ENCODE results near the gene SLC8A1. TPM values are rescaled to one million over a fixed set of nuclear protein-coding genes. Genes with fewer than 3 reads are reported as not detected.
"Not testable (repeated sequence)": the region's sequence is repeated elsewhere in the genome, so short reads cannot be mapped to it uniquely, and the experiment has no call there.

SLC8A1 gene
- polyA plus RNA-seq, 12 donors: 4.4 to 12.4 (median 8.5) TPM; not detected in 1

DNA sequence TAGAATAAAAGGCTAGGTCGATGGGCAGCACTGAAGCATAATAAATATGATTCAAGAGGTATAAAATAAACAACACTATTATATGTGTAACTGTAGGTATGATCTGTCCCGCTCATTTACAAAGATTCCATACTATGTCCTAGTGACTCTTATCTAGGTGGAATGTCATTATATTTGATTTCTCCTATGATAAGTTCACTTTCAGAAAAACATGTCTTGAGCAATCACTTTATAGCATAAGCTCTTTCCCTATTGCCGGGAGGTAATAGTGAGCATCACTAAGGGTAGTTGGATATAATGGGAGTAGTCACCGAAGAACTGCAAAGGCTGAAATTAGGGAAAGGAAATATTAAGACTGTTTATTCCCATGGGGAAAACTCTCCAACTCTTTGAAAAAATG, 342.5 kb downstream of the SLC8A1 start:
- DNase-seq: no peak

DNA sequence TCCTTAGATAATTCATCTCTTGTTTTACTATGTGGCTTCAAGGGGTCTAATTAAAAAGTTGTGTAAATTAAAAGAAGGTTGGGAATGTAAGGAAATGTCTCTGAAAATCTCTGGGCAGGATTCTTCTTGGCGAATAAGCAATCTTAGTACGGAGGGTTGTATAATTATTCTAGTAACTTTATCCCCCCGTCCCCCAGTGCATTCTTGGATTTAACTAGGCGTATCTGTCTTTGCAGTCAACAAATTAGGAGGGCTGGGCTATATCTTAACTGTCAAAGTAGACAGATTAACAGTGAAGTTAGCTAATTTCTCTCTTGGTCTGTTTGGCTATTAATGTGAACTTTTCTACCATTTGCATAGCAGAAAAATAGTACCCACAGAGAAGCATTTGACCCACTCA, 343.0 kb downstream of the SLC8A1 start:
- DNase-seq: no peak

DNA sequence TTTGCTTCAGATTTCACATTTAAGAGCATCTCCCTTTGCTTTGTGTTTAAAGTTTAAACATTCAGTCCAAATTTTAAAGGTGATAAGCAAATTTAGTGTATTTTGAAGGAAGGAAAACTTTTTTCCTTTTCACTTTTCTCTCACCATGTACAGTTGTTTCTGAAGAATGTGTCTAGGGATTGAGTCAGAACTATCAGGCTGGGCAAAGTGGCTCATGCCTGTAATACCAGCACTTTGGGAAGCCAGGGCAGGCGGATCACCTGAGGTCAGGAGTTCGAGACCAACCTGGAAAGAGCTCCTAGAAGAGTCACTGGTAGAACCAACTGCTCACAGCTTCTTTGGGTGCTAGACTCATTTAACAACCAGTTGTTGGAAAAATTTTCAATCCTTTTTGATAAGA, 345.8 kb downstream of the SLC8A1 start:
- no peak for DNase-seq

DNA sequence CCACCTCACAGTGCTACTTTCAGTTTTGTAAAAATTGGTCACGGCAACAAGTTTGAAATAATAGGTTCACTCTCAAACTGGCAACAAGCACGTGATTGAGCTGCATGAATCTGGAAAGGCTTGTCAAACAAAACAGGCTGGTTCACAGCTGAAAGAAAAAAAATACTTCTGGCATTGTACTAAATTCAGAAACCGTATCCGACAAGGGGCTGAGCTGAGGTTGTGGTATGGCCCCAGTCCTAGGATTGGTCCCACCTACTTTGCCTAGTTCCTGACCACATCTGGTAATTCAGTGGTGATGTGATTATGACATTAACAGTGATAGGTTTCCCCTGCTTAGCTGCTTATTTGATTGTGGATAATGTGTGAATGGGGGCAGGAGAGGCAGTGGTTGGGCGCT, 346.3 kb downstream of the SLC8A1 start:
- DNase-seq: no peak

DNA sequence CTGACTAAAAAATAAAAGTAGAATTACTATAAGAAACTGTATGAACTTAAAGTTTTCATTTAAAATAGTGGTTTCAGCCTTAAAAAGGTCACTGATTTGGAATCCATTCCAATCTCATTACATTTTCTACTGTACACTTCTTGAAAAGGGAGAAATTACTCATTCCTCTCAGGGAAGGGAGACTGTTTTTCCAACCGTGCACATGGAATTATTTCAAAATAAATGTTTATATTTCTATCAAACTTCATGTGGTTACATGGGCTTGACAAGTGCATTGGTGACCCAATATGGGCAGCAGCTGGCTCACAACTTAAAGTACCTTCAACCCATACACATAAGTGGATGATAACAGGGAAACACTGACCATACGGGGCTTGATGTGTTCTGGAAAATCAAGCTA, 348.3 kb downstream of the SLC8A1 start:
- DNase-seq: no peak

DNA sequence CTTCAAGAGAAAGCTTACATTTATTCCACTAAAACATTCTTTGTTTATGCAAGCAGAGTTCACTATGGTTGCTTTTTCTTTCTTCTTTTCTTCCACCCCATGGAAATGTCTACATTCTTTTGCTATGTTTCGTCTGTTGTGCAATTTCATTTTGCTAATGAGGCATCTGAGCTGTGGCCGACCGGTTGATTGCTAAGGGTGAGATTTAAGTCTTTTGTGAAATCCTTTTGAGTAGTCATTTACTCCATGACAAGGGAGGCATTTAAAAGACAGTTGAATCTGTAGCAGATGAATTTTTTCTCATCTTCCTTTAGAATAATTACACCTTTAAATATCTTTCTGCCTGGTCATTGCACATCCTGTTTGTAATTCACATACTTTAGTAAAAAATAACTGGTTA, 348.7 kb downstream of the SLC8A1 start:
- DNase-seq: no peak

DNA sequence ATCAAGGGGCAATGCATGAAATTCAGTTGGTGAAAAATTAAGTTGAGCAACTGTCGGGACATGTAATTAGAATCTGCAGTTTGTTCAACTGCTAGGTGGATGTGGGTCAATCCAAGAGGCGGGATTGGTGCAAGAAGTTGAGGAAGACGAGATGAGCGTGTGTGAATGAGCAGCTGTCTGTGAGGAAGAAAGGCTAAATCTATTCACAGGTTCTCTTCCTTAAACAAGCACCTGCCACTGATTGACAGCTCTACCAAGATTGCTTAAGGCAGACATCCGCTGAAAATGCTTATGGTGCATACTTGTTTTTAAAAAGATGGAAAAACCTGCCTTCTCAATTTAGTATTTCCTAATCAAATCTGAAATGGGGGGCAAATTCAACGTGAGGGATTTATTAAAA, 349.4 kb downstream of the SLC8A1 start:
- no peak for DNase-seq

DNA sequence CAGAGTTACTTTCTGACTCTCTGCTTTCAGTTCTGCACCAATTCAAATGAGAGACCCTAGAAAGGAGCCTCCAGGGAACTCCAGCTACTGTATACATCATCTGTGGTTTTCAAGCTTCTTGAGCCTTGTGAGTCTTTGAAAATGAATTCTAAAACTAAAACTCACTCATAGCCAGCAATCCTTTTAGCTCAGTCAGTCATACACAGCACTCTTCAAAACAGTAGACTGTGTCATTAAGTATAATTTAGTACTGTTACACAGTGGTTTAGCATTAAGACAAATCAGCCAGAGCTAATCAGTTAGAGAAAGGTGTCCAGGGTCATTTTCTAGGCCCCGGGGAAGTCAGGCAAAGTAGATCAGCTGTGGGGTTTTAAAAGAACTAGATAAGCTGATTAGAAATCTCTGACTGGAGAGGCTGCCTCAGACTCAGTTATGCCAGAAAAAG, 350.7 kb downstream of the SLC8A1 start:
- no peak for DNase-seq

DNA sequence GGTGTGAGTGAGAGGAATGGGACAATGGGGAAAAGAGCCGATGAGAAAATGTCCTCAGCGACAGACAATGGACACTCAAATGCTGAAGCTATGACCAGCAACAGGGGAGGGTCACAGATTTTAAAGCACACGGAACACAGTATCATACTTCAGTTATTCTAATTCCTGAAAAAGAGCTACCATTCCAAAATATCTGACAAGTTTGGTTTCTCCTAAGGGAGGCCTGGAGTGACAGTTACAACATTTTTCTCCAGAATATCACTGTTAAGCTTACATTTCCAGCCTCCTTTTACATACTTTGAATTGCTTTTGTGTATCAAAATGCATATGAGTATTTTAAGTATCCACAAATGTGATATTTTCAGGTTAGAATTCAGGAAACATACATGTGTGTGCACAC, 351.2 kb downstream of the SLC8A1 start:
- no peak for DNase-seq

DNA sequence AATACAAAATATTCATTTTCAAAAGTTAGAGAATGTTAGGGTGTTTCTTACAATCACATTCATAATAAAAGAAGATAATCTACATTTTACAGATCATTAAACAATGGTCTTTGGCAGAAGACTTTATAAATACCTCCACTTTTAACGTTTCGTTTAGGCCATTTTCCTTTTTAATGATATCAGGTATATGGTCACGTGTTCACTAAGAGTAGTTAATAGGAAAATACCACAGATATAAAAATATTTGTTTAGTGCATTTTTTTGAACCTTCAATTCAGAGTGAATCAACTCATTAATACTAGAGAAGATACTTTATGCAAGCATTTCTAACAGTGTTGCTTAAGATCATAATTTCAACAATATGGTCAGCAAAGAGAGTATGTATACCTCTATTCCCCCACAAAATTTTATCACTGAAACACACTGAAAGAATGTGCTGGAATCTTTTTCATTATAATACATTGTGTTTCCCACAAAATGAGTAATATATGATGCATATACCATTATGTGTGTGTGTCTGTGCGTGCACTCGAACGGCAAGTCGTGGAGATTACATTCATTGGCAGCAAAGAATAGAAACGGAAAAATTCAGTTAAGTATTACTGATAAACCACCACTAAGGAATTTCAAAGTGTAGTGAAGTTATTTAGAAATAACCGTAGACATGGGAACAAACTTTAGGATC, 353.0 kb downstream of the SLC8A1 start:
- DNase-seq: no peak

DNA sequence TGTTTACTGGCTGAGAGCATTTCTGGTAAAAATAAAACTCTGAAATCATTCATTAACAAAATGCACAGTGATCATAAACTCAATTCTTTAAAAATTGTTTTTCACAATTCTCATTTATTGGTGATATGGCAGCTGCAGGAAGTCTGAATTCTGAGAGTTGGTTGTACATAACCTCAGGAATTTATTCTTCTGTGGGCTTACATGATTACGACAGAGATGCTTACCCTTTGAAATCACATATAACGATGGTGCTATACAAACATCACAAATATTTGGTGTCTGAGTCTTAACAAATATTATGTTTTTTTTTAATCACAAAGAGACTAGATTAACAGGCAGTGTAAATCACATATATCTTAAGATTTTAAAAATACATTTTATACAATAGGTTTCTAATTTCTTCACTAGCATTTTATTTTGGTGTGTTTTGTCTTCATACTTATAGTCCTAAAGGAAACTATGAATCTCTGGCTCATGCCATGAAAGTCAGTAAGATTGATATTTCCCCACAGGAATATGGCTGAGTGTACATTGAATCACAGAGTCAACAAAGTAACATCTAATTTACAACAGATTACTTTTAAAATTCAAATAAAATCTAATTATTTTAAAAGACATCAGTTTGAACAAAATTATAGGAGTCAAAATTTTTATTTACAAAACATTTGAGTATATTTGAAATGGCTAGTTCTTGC, 354.1 kb downstream of the SLC8A1 start:
- no peak for DNase-seq

DNA sequence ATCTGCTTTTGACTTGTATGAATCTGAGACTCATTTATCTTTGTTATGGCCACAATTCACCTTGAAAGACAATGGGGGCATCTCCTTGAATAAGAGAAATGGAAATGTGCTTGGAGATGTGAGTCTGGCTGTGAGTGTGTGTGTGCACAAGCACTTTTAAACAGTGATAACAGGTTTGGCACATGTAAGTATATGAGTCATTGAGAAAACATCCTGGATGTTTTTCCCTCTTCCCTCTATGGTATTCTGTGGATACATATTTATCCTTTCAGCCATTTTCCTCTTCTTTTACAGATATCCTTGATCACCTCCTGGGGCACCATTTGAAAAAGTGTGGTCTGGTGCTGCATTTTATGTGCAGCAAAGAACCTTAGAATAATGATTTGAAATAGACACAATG, 355.5 kb downstream of the SLC8A1 start:
- no peak for DNase-seq

DNA sequence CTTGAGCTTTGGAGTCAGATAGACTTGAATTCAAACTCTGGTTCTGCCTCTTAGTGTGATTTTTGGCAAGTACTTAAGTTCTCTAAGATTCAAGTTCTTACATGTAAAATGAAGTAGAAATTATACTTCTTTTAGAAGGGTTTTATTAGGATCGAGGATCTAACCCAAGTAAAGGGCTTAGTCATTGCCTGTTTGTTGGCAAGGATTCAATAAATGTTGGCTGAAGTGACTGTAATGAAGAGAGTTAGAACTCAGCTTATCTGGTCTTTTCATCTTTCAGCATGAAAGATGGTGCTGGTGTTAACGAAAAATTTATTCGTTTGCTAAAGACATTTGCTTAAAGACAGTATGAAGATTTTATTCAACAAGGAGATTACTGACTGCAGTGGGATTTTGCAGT, 356.9 kb downstream of the SLC8A1 start:
- DNase-seq: peak; percentile 41

DNA sequence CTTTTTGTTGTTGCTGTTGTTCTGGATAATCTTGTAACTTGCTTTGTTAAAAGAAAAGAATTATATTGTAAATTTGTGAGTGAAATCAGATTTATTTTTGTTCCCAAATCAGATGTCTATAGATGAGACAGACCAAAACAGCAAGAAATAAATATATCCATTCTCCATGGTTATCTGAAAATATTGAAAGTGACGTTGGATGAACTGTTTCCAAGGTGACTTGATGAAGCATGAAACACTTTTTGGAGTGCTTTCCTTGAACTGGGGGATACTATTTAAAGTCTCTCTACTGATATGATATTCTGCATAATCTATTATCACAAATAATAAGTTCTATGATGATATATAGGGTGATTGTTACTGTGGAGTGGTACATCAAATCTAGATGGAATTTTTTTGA, 357.4 kb downstream of the SLC8A1 start:
- no peak for DNase-seq

DNA sequence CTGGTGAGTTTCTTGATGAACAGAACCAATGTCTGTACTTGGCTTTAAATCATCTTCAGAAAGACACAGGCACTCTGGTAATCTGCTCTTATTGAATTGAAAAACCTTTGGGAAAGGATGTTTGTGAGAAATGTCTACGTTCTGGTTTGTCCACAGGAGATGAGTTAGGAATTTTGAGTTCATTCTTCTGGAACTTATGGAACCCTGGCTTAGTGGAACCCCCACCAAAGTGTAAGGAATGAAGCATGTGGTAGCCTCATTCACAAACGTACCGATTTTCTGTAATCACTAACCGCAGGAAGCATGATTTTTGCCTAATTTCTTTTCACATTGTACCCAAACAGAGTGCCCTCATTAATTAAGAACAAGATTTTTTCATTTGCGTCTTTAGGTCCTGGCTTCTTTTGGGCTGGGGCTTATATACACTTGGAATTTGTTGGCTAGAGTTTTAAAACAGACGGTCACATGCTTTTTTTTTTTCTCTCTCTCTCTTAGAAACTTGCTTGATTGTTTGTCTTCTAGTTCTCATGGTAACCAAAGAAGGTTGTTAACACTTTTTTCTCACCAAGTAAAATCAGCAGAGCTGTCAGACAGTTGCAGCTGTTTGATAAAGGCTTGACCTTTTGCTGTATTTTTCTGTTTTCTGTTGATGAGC, 358.7 kb downstream of the SLC8A1 start:
- DNase-seq: no peak

DNA sequence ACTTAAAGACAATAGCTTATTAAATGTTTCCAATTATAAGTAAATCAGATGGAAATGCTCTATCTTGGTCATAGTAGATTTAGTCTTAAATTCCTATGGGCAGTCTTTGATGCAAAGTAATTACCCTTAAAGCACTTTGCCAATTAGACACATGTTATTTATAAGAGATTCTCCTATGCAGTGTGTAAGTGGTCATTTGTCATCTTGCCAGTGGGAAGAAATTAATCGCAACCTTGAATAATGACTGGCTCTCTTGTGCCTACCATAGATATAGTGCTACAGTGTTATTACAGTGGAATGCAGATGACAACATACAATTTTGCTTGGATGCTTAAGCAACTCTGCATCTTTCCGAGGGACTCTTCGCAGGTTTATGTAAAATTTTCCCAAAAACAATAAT, 361.8 kb downstream of the SLC8A1 start:
- DNase-seq: no peak

DNA sequence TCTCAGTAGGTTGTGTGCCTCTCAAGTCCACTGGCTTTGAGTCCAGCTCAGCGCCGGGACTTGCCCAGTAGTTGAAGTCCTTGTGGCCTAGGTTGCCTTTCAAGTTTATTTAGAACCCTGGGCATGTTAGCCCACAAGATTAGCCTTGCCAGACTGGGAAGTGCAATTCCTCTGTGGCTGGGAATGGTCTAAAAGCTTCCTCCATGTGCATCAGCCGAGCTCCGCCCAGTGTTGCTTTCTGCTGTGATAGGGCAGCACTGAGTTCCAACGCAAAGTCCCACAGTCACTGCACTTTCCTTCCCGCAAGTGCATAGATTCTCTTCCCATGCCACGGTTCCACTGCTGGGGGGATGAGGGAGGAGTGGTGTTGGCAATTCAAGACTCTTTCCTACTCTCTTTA, 364.0 kb downstream of the SLC8A1 start:
- no peak for DNase-seq

DNA sequence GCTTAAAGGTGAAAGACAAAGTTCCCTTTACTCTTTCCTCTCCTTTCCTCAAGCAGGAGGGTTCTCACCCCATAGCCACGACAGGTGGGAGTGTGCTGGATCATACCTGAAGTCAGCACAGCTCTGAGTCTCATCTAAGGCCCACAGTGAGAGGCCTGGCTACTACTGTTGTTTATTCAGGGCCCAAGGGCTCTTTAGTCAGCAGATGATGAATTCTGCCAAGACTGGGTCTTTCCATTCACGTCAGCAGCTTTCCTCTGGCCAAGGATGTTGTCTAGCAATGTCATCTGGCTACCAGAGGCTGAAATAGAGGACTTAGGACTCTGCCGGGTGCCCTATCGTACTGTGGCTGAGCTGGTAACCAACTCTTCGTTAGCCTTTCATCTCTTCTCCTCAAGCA, 364.5 kb downstream of the SLC8A1 start:
- no peak for DNase-seq

DNA sequence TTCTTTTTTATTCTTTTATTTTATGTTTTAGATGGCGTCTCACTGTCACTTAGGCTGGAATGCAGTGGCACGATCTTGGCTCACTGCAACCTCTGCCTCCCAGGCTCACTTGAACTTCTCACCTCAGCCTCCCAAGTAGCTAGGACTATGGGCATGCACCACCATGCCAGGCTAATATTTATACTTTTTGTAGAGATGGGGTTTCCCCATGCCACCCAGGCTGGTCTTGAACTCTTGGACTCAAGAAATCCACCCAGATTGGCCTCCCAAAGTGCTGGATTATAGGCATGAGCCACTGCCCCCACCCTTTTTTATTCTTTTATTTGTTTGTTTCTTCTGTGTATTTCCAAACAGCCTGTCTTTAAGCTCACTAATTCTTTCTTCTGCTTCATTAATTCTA, 366.1 kb downstream of the SLC8A1 start:
- DNase-seq: no peak

DNA sequence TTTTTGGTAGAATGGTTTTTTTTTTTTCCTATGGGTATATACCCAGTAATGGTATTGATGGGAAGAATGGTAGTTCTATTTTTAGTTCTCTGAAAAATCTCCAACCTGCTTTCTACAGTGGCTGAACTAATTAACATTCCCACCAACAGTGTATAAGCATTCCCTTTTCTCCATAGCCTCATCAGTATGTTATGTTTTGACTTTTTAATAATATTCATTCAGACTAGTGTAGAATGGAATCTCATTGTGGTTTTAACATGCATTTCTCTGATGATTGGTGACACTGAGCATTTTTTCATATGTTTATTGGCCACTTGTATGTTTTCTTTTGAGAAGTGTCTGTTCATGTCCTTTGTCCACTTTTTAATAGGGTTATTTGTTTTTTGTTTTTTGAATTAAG, 378.6 kb downstream of the SLC8A1 start:
- DNase-seq: not testable (repeated sequence)

DNA sequence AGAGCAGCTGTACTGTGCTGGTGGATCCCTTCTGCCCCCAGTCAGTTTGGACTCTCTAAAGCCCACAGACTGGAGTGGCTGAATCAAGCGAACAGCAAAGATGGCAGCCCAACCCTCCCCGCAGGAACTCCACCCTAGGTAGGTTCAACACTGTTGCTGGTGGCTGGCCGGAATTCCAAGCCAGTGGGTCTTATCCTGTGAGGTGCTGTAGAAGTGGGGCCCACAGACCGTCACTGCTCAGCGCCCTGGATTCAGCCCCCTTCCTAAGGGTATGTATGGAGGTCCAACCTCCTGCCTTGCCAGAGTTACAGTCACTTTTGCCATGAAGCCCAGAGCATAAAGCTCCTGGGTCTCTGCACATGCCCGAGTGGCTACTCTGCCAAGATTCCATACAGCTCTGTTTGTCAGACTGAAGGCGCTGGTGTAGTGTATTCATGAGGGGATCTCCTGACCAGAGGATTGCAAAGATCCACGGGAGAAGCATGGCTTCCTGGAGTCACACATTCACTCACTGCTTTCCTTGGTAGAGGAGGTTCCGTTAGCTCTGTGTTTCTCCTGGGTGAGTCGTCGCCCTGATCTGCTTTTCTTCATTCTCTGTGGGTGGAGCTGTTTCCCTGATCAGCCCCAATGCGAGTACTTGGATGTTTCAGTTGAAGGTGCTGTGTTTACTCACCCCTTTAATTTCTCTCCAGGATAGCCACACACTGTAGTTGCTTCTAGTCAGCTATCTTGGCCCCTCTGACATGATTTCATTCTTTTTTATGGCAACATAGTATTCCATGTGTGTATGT, 379.3 kb downstream of the SLC8A1 start:
- no peak for DNase-seq

DNA sequence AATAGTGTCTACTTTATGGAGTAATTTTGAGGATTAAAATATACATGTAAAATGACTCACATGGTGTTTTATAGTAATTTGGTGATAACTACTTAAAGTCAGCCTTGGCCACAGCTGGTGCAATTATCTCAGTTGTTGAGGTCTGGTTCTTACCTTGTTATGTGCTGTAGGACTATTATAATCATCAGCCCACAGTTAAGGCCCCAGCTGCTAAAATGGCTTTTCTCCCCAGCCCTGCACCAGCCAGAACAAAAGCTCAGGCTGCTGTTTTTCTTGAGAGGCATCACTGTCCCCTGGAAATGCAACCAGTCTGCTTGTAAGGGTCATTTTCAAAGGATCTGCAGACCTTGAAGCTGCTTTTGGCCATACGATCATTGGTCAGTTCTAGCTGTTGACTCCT, 389.5 kb downstream of the SLC8A1 start:
- no peak for DNase-seq

Measured in muscle of arm (tissue), 12 donors.